HG03571 (cell line): ENCODE measurements around the gene CPED1.
"Not testable (repeated sequence)": the region's sequence is repeated elsewhere in the genome, so short reads cannot be mapped to it uniquely, and the experiment has no call there.

Experiments used
- ATAC-seq: cut with Tn5 transposase; IDR thresholded peaks from one replicate; pipeline ENCODE4 v1.9.1; 2021; ENCODE audit not compliant: unreplicated experiment

Gene CPED1

DNA sequence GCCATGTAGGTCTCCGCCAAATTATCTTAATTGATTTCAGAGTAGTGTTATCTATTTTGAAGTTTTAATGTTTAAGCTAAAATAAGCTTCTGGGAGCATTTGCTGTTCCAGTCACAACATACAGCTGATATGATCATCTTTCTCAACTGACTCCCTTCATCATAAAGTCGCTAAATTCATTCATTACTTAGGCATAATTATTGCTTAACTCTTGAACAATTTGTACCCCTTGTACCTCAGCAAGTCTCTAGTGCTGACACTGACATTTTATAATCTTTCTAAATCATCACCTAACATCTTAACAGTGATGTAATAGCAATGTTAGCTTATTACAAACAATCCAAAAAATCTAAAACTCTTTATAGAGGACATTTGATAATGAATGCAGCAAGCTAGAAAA is 286.0 kb downstream of the CPED1 start:
- ATAC-seq = no peak

- ATAC-seq = no peak
These were observed 286.7 kb downstream of the CPED1 start for GRCh38 chr7:121275204-121275603.

GRCh38 chr7:121276313-121276712 is 287.8 kb downstream of the CPED1 start:
- ATAC-seq = no peak

DNA sequence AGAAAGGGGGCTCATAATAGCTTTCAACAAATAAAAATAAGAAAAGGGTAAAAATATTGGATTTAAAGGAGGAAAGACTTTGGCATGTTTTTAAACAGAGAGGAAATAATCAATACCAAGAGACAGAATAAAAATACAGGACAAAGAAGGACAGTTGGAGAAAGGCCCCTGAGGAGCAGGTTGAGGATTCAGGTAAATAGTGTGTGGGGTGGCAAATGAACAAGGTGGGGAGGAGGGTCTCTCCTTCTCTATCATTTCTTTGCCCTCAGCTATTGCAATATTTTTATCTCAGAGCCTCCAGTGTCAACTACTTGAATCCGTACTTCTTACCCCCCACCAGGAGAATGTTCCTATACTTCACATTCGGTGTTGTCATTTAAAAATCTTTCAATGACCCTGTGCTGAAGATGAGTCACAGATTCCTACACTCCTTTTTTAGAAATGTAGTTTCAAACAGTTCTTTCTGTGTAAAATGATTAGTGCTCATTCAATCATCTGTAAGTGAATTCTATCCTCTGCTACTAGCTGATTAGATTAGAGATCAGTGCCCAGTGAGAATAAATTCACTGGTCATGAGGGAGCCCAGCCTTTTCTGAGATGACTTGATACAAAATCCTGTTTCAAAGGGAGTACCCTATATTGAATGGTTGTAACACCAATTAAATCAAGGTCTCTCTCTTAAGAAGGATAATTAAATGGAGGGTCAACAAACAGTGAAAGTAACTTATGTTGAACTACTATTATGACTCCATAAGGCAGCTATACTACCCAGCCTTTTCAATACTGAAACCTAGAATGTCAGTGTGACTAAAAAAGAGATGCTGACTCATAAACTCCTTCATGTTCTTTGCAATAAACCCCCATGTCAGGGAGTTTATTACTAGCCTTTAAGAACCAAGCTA is 289.9 kb downstream of the CPED1 start:
- ATAC-seq = peak; percentile 99

DNA sequence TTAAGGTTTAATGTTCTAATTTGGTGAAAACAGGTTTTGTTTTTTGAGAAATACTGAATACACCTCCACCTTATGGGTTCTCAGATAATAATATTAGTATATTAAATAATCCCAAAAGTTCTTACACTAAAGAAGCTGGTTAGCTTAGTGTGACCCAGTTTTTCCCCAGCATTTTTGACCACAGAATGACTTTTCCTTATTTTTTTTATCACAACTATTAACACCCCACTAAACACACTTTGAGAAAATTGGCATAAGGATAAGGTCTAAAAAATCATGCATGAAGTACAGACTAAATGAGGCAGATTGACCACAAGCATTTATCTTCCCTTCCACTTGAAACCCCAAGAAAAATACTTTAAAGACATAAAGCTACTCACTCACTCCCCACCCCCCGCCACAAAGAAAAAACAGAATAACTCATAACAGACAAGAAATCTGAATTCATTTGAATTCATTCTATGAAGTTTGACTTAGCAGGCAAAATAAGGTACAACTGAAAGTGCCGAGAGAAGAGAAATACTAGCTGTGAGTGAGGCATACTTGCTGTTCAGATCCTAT is 290.6 kb downstream of the CPED1 start:
- ATAC-seq = no peak

- ATAC-seq = no peak
These were observed 291.3 kb downstream of the CPED1 start for GRCh38 chr7:121279822-121280221.

DNA sequence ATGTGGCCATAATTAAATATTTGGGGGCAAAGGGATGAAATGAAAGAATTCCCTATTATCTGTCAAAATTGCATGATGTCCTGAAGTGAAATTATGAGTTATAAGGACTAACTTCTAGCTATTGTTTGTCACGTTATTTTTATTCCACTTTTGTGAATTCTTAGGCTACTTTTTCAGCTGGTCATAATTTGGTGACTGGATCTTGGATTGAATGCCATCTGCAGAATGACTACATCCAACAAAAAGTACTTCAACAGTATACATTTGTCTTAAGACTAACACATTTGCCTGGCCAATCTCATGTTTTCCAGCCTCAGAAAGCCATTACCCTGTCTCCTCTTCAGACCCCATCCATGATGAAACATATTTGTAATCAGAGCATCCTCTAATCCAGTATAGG is 292.1 kb downstream of the CPED1 start:
- no peak for ATAC-seq

GRCh38 chr7:121282129-121282528 is 293.6 kb downstream of the CPED1 start:
- no peak for ATAC-seq

- ATAC-seq = no peak
These were observed 296.7 kb downstream of the CPED1 start for GRCh38 chr7:121285066-121285667.

DNA sequence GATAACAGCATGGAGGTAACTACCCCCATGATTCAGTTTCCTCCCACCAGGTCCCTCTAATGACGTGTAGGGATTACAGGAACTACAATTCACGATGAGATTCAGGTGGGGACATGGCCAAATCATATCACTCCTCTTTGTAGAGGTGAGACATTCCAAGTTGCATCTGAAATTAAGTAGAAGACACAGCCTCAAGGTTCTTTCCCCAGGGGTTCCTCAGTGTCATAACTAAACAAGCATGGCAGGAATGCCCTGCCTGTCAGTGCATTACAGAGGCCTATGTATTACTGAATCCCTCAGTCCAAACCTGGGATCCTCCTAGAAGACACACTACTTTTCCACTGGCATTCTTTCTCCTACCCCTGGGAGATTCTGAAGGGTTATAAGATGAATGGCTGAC is 297.7 kb downstream of the CPED1 start:
- ATAC-seq = no peak

DNA sequence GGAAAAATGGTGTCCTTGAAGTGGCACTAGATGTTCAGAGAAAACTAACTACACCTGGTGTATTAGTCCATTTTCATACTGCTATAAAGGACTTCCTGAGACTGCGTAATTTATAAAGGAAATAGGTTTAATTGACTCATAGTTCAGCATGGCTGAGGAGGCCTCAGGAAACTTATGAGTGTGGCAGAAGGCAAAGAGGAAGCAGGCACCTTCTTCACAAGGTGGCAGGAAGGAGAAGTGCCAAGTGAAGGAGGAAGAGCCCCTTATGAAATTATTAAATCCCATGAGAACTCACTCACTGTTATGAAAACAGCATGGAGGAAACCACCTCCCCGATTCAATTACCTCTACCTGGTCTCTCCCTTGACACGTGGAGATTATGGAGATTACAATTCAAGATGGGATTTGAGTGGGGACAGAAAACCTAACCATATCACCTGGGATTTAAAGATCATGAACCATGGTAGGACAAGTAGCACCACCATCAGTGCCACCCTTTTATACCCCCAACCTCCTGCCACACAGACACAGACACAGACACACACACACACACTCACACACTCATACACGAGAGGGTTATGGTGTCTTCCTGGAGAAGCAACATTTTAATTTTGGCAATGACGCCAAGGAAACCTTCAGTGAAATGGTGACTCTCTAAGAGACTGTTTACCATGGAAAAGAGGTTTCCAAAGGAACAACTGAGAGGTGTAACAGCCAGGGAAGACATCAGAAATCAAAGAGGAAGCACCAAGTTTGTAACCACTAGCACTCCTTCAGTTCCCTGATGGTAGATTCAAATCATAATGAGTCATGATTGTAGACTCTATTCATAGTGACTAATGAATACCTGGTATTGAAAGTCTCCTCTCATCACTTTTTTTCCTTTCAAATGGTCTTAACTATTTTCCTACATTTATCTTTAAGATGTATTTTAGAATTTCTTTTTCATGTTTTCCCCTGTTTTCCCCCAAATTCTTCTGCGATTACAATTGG is 298.5 kb downstream of the CPED1 start:
- no peak for ATAC-seq

GRCh38 chr7:121288894-121289293 is 300.4 kb downstream of the CPED1 start:
- ATAC-seq = no peak

- ATAC-seq = not testable (repeated sequence)
These were observed 301.4 kb downstream of the CPED1 start for GRCh38 chr7:121289930-121290329.

- no peak for ATAC-seq
These were observed 306.0 kb downstream of the CPED1 start for GRCh38 chr7:121294448-121294992.

GRCh38 chr7:121297843-121298242 is 309.3 kb downstream of the CPED1 start:
- ATAC-seq = no peak

DNA sequence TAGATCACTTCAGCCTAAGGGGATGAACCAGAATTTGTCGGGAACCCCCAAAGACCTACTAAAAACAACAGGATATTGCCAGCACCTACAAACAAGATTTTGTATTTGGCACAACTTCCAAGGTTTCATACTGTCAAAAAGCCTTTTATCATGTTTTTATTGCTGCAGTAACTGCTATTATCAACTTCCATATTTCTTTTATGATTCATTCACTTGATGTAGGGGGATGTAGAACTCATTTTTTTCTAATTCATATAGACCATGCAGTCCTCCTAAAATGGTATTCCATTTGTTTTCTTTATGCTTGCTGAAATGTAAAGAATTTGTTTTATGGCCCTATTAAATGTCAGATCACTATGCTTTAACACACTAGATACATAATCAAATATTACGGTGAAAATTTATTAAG is 310.3 kb downstream of the CPED1 start:
- no peak for ATAC-seq

DNA sequence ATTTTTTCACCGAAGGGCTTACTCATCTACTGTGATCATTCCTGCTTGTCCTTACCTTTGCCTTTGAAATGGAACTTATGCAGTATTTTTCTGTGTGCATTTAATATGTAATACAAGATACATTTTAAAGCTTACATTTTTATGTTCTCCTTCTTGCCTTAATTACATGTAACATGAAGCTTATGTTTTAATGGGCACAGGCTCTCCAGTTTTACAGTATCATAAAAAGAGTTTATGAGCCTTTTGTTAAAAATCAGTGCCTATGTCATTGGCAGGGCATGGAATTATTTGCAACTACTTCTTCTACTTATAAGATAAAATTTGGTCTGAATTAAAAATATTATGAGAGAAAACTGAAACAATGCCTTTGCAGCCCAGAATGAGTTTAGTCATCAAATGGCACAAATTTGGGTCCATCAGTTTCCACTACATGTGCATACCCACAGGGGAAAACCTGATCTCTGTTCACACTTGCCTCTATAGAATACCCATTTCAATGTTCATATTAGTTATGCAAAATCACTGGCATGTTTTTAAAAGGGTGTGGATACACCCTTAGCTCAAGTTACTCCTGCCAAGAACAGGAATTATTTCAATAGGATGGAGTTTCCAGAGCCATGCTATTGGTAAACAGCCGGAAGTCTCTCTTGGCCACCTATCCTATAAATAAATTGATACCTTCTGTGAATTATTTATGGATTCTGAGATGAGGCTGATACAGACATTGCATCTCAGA is 312.3 kb downstream of the CPED1 start:
- ATAC-seq = no peak

DNA sequence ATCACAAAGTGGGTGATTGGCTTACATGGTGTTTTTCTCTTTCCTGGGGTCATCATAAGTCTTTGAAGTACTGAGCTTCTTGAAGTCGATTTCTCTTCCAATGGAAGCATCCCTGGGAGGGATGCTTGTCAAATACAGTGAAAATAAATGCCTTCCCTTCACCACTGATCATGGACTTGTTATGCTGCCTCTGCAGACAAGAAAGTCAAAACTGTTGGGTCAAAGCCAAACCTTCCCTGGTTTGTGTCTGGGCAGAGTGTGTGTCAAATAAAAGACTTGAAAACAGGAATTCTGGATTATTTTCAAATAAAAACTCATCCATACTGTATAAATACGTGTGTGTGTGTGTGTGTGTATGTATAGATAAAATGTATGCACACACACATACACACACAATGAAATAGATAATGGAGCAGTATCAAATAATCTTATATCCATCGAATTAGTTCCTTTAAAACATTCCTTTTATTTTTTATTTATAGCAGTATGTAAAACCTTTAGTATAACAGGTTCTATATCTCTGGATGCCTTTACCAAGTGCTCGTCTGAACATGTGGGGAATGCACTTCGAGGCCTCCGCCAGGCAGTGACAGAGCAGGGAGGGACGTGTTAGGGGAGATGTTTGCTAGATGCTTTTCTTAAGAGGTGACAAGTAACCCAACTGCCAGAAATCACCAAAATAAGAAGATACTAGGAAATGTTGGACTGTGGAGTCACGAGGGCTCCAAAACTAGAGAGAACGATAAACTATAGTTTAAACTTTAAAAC is 313.1 kb downstream of the CPED1 start:
- ATAC-seq = no peak

GRCh38 chr7:121302214-121302745 is 313.8 kb downstream of the CPED1 start:
- peak; percentile 92 for ATAC-seq
